Anterior cingulate cortex (tissue), 58 donors: ENCODE results near the gene TXNDC15.
"Not testable (repeated sequence)": the region's sequence is repeated elsewhere in the genome, so short reads cannot be mapped to it uniquely, and the experiment has no call there.

Source experiments
- DNase-seq, 58 donors: peaks; one replicate each; lab custom pipeline; 2025; lab: John Stamatoyannopoulos, UW

TXNDC15 gene

GRCh38 chr5:134873987-134874830, at the start of gene TXNDC15:
TSS of gene TXNDC15 (plus strand) at chr5:134874371. CDS start at chr5:134874428, 57 bp downstream.
- DNase-seq, result peak in 57 of 58 donors; percentile 35 to 91 (median 82)

- no peak for DNase-seq
These were observed 49.5 kb upstream of the TXNDC15 start for GRCh38 chr5:134824681-134825080.

GRCh38 chr5:134825212-134825611, 49.0 kb upstream of the TXNDC15 start:
- no peak for DNase-seq

GRCh38 chr5:134833340-134834032, 40.7 kb upstream of the TXNDC15 start:
- DNase-seq, result no peak

- DNase-seq, result no peak
These were observed 38.5 kb upstream of the TXNDC15 start for GRCh38 chr5:134835623-134836022.

GRCh38 chr5:134837530-134838181, 36.5 kb upstream of the TXNDC15 start:
- DNase-seq, result no peak

GRCh38 chr5:134838361-134838760, 35.8 kb upstream of the TXNDC15 start:
- DNase-seq, result not testable (repeated sequence)

- no peak for DNase-seq
These were observed 33.4 kb upstream of the TXNDC15 start for GRCh38 chr5:134840811-134841210.

GRCh38 chr5:134844252-134844651, 29.9 kb upstream of the TXNDC15 start:
- no peak for DNase-seq

- DNase-seq, result no peak
These were observed 28.8 kb upstream of the TXNDC15 start for GRCh38 chr5:134845335-134845851.

- peak; percentile 53 to 97 (median 92) for DNase-seq
These were observed 28.1 kb upstream of the TXNDC15 start, which contains the start of gene C5orf24 for GRCh38 chr5:134845852-134846640. TSS of gene C5orf24 (plus strand) at chr5:134845968. CDS start at chr5:134854901, 8,933 bp downstream.

- peak in 2 of 58 donors; percentile 14 to 32 for DNase-seq
These were observed 27.6 kb upstream of the TXNDC15 start for GRCh38 chr5:134846641-134846960.

- not testable (repeated sequence) for DNase-seq
These were observed 24.7 kb upstream of the TXNDC15 start for GRCh38 chr5:134849434-134849933.

- no peak for DNase-seq
These were observed 22.8 kb upstream of the TXNDC15 start for GRCh38 chr5:134851307-134851923.

GRCh38 chr5:134856465-134856864, 17.7 kb upstream of the TXNDC15 start:
- not testable (repeated sequence) for DNase-seq

GRCh38 chr5:134857401-134857800, 16.8 kb upstream of the TXNDC15 start:
- DNase-seq, result no peak

GRCh38 chr5:134864707-134865106, 9.5 kb upstream of the TXNDC15 start:
- no peak for DNase-seq

- peak in 1 of 58 donors; percentile 14 for DNase-seq
These were observed 677 bp upstream of the TXNDC15 start for GRCh38 chr5:134873494-134873893.
